Endodermal cell (in vitro differentiated cells): ENCODE results near the gene RNASE1. TPM values are rescaled to one million over a fixed set of nuclear protein-coding genes. Genes with fewer than 3 reads are reported as not detected.

Experiments used
- DNase-seq: peaks from one replicate; pipeline ENCODE4 v3.0.0-alpha.2; 2017
- H3K27ac ChIP-seq: 2 replicates; pipeline ENCODE4 v1.5.1; 2013; ENCODE audit warnings: mild to moderate bottlenecking, low read depth, low read length, moderate library complexity
- H3K27me3 ChIP-seq: 2 replicates; pipeline ENCODE4 v1.6.1; 2013; ENCODE audit warnings: mild to moderate bottlenecking, low read length, moderate library complexity; ENCODE audit not compliant: insufficient read depth, control insufficient read depth, poor library complexity, severe bottlenecking
- H3K36me3 ChIP-seq: 2 replicates; pipeline ENCODE4 v1.7.0; 2013; ENCODE audit warnings: mild to moderate bottlenecking, low read length, moderate library complexity; ENCODE audit not compliant: control insufficient read depth, insufficient read depth
- H3K4me1 ChIP-seq: one replicate; pipeline ENCODE4 v1.7.0; 2013; ENCODE audit warnings: low read length; ENCODE audit not compliant: control insufficient read depth, insufficient read depth
- H3K4me3 ChIP-seq: 2 replicates; pipeline ENCODE4 v1.5.1; 2013; ENCODE audit warnings: mild to moderate bottlenecking, low read length, moderate library complexity
- H3K9ac ChIP-seq: 2 replicates; pipeline ENCODE4 v1.6.1; 2013; ENCODE audit warnings: mild to moderate bottlenecking, low read length, moderate library complexity; ENCODE audit not compliant: poor library complexity, severe bottlenecking; ENCODE audit errors: extremely low read depth
- H3K9me3 ChIP-seq: 2 replicates; pipeline ENCODE4 v1.6.1; 2013; ENCODE audit warnings: mild to moderate bottlenecking, low read length, moderate library complexity; ENCODE audit not compliant: control insufficient read depth
- H3K27ac Mint-ChIP-seq: 2 replicates; pipeline ENCODE4 v1.8.0; 2020; ENCODE audit warnings: mixed read lengths
- H3K27me3 Mint-ChIP-seq: 2 replicates; pipeline ENCODE4 v1.8.0; 2021; ENCODE audit warnings: mild to moderate bottlenecking, mixed read lengths; ENCODE audit not compliant: insufficient read depth
- H3K36me3 Mint-ChIP-seq: 2 replicates; pipeline ENCODE4 v1.8.0; 2020; ENCODE audit warnings: low read depth, mixed read lengths
- H3K4me1 Mint-ChIP-seq: 2 replicates; pipeline ENCODE4 v1.8.0; 2020; ENCODE audit warnings: mixed read lengths
- H3K4me3 Mint-ChIP-seq: 2 replicates; pipeline ENCODE4 v1.8.0; 2020; ENCODE audit warnings: mild to moderate bottlenecking, moderate library complexity, mixed read lengths
- H3K9me3 Mint-ChIP-seq: 2 replicates; pipeline ENCODE4 v1.8.0; 2020; ENCODE audit warnings: mild to moderate bottlenecking, mixed read lengths
- CTCF ChIP-seq: fragments of 200-600 bp; sonication (generic); conservative IDR thresholded peaks from 2 replicates; pipeline ENCODE4 v1.5.0; 2021; ENCODE audit warnings: antibody characterized with exemption, mild to moderate bottlenecking
- WGBS, 2 experiments: methylation state at CpG; one replicate each; pipeline versions ENCODE4 v1.1.5 to v1.1.7; 2013; ENCODE audit warnings: missing lambda C conversion rate in 2 of 2, mixed read lengths in 1 of 2; ENCODE audit not compliant: insufficient coverage in 1 of 2, insufficient read length in 1 of 2; 5-methylcytosine and 5-hydroxymethylcytosine counted together
- total RNA-seq, 2 donors: library from RNA; stranded (reverse); fragmentation: NEBNext Ultra II Directional in 1 of 2; extraction: Animal tissue kit (Norgen Biotek cat#: 25700) in 1 of 2; gene quantifications; 2 replicates in 1 of 2; 3 replicates in 1 of 2; pipeline ENCODE4 v1.2.1, GENCODE V29; 2021

Gene RNASE1
- total RNA-seq, 2 donors from 2014 or later, result 9.9 to 10.7 TPM

DNA sequence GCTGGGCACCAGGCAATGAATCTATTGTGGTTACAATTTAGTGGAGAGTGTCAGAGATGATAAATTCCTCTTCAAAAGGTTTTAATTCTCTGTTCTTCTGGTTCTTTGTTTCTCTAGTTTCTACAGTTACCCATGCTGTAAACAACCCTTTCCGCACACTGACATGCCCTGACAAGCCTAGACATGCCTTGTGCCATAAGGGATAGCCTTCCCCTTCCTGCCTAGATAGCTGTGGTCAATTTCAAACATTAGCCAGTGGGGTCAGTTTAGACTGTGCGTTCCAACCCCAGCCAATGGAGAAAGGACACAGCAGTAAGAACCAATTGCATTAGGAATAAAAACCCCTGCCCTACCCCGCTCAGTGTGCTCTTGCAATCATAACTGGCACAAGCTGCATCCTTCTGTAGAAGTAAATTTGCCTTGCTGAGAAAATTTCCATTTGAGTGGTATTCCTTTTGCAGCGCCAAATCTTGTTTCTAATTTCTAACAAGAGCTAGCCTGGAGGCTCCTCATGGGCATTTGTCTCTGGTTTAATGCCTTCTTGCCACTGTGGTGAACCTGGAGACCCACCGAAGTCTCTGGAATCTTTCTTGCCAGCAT lies 50.6 kb downstream of the RNASE1 start:
- Histone ChIP-seq H3K4me1 (no peaks in the 10 kb centered on the region), H3K9ac (no peak overlapping the region), H3K4me3 (no peak overlapping the region), H3K27ac (no peak overlapping the region), H3K9me3 (peaks cover 18% of the 10 kb centered on the region), H3K27me3 (no peaks in the 10 kb centered on the region), H3K36me3 (no peaks in the 10 kb centered on the region)
- no peak overlapping the region for H3K27ac Mint-ChIP-seq
- WGBS, 2 experiments, result 94 to 95% methylated on average over 4 to 5 of the region's 5 CpGs
- TF ChIP-seq CTCF, result no peak
- no peak overlapping the region for H3K4me3 Mint-ChIP-seq
- no peak for DNase-seq
- no peaks in the 10 kb centered on the region for H3K36me3 Mint-ChIP-seq
- H3K27me3 Mint-ChIP-seq, result no peaks in the 10 kb centered on the region
- no peaks in the 10 kb centered on the region for H3K4me1 Mint-ChIP-seq
- peaks cover 20% of the 10 kb centered on the region for H3K9me3 Mint-ChIP-seq

Other genes starting within 250 kb of the RNASE1 start
- not detected for gene RNASE9, start 241.8 kb downstream of the RNASE1 start, total RNA-seq
- not detected for gene RNASE11, start 214.8 kb downstream of the RNASE1 start, total RNA-seq
- not detected for gene RNASE12, start 211.5 kb downstream of the RNASE1 start, total RNA-seq
- not detected for gene OR6S1, start 161.2 kb downstream of the RNASE1 start, total RNA-seq
- 1 to 10 TPM in 1 of 2 donors, under 1 TPM in 1; 0.73 to 1.6 TPM for gene RNASE4, start 118.3 kb downstream of the RNASE1 start, total RNA-seq
- gene ANG, start 114.1 kb downstream of the RNASE1 start, total RNA-seq, result 1 to 10 TPM; 2.6 to 3.4 TPM
- not detected for gene EDDM3A, start 57.0 kb downstream of the RNASE1 start, total RNA-seq
- not detected for gene EDDM3B, start 34.4 kb downstream of the RNASE1 start, total RNA-seq
- gene RNASE6, start 21.6 kb downstream of the RNASE1 start, total RNA-seq, result not detected
- gene RNASE3, start 88.5 kb upstream of the RNASE1 start, total RNA-seq, result not detected
- not detected for gene RNASE2, start 152.6 kb upstream of the RNASE1 start, total RNA-seq
- 10 to 100 TPM; 65.1 to 80.2 TPM for gene METTL17, start 187.1 kb upstream of the RNASE1 start, total RNA-seq
- gene SLC39A2, start 196.4 kb upstream of the RNASE1 start, total RNA-seq, result under 1 TPM; 0.35 to 0.46 TPM
- 10 to 100 TPM; 46.3 to 52.8 TPM for gene NDRG2, start 222.2 kb upstream of the RNASE1 start, total RNA-seq
- 1 to 10 TPM in 1 of 2 donors, under 1 TPM in 1; 0.73 to 1.7 TPM for gene TPPP2, start 227.4 kb upstream of the RNASE1 start, total RNA-seq
- gene RNASE13, start 232.0 kb upstream of the RNASE1 start, total RNA-seq, result not detected
- gene RNASE7, start 239.5 kb upstream of the RNASE1 start, total RNA-seq, result not detected